Loucy (cell line): ENCODE data around the gene NUP62.

Experiments
- H2AFZ ChIP-seq: fragments of 200-600 bp; sonication (generic); 2 replicates; pipeline ENCODE4 v1.6.0; 2016; ENCODE audit warnings: antibody characterized with exemption, mild to moderate bottlenecking, low read length, moderate library complexity
- H3F3A ChIP-seq: fragments of 200-600 bp; 2 replicates; pipeline ENCODE4 v1.6.0; 2016; ENCODE audit warnings: antibody characterized with exemption, low read depth, mild to moderate bottlenecking
- H3K27me3 ChIP-seq: fragments of 200-600 bp; sonication (generic); 2 replicates; pipeline ENCODE4 v1.6.1; 2014; ENCODE audit warnings: low read length, mild to moderate bottlenecking; ENCODE audit not compliant: insufficient read depth, poor library complexity, severe bottlenecking
- H3K36me3 ChIP-seq: fragments of 200-600 bp; sonication (generic); 2 replicates; pipeline ENCODE4 v1.6.1; 2016; ENCODE audit warnings: low read length; ENCODE audit not compliant: insufficient read depth
- H3K4me1 ChIP-seq: fragments of 200-600 bp; sonication (generic); 2 replicates; pipeline ENCODE4 v1.5.1; 2014; ENCODE audit warnings: low read length, mild to moderate bottlenecking; ENCODE audit not compliant: insufficient read depth, poor library complexity, severe bottlenecking
- H3K4me2 ChIP-seq: fragments of 200-600 bp; sonication (generic); 2 replicates; pipeline ENCODE4 v1.6.0; 2014; ENCODE audit warnings: antibody characterized with exemption, low read length, low read depth, mild to moderate bottlenecking; ENCODE audit not compliant: poor library complexity, severe bottlenecking
- H3K4me3 ChIP-seq: fragments of 200-600 bp; sonication (generic); 2 replicates; pipeline ENCODE4 v1.5.1; 2014; ENCODE audit warnings: low read length, mild to moderate bottlenecking, mixed read lengths; ENCODE audit not compliant: poor library complexity, severe bottlenecking
- H3K79me2 ChIP-seq: fragments of 200-600 bp; sonication (generic); 2 replicates; pipeline ENCODE4 v1.6.1; 2014; ENCODE audit warnings: low read length; ENCODE audit not compliant: insufficient read depth
- H3K9ac ChIP-seq: fragments of 200-600 bp; sonication (generic); 2 replicates; pipeline ENCODE4 v1.6.0; 2014; ENCODE audit warnings: mild to moderate bottlenecking, low read depth, low read length, moderate library complexity; ENCODE audit not compliant: poor library complexity, severe bottlenecking
- H3K9me2 ChIP-seq: fragments of 200-600 bp; sonication (generic); replicated peaks from 2 replicates; pipeline ENCODE4 v1.6.1; 2016; ENCODE audit warnings: low read depth, low read length, mixed read lengths
- H3K9me3 ChIP-seq: fragments of 200-600 bp; sonication (generic); 2 replicates; pipeline ENCODE4 v1.6.1; 2014; ENCODE audit warnings: mild to moderate bottlenecking, antibody characterized with exemption, low read length, low read depth; ENCODE audit not compliant: insufficient read depth
- H4K20me1 ChIP-seq: fragments of 200-600 bp; sonication (generic); 2 replicates; pipeline ENCODE4 v1.6.0; 2014; ENCODE audit warnings: antibody characterized with exemption, low read length, mild to moderate bottlenecking; ENCODE audit not compliant: insufficient read depth, poor library complexity, severe bottlenecking
- EZH2phosphoT487 ChIP-seq: fragments of 200-600 bp; IDR thresholded peaks from 2 replicates; pipeline ENCODE4 v1.6.1; 2018; ENCODE audit warnings: antibody characterized with exemption, mild to moderate bottlenecking, moderate library complexity, borderline replicate concordance
- TF ChIP-seq, protein P1 (sequence below): fragments of 200-600 bp; sonication (generic); conservative IDR thresholded peaks from 2 replicates; pipeline ENCODE4 v1.5.1; 2014; ENCODE audit warnings: mild to moderate bottlenecking, antibody characterized with exemption, low read length

Gene NUP62

DNA sequence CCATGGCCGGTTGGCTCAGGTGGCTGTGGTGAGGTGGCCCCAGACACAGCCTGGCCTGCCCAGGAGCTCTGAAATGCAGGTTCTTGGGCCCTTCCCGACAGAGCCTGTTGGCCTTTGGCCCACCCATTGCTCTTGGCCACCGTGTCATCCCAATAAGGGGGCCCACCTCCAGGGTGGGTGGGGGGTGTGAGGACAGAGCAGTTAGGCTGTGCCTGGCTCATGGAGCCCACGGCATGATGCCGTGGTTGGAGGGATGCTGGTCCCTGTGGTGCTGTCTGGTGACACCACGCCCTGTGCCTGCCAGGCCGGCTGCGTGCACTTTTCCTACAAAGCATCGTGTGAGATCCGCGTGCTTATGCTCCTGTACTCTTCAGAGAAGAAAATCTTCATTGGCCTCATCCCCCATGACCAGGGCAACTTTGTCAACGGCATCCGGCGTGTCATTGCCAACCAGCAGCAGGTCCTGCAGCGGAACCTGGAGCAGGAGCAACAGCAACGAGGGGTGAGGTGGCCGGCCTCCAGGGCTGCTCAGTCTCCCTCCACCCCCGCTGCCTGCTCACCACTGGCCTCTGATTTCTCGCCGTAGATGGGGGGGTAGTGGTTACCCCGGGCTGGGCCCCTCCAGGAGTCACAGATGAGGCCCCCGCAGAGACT, 69.5 kb downstream of the NUP62 start:
- H4K20me1 ChIP-seq, result peaks cover 55% of the 10 kb centered on the region
- H3K9ac ChIP-seq, result no peak overlapping the region
- peaks cover 1% of the 10 kb centered on the region for H3K4me1 ChIP-seq
- no peaks in the 10 kb centered on the region for H3K27me3 ChIP-seq
- H3K4me2 ChIP-seq, result no peak overlapping the region
- H2AFZ ChIP-seq, result no peak overlapping the region
- no peaks in the 10 kb centered on the region for H3K9me3 ChIP-seq
- peaks cover 23% of the 10 kb centered on the region for H3K79me2 ChIP-seq
- no peaks in the 10 kb centered on the region for H3F3A ChIP-seq
- H3K36me3 ChIP-seq, result peaks cover 67% of the 10 kb centered on the region; the same call in 1 of the 2 replicates
- H3K4me3 ChIP-seq, result no peak overlapping the region
- H3K9me2 ChIP-seq, result no peaks in the 10 kb centered on the region
- TF ChIP-seq EZH2phosphoT487, result no peak
- TF ChIP-seq, protein P1, sequence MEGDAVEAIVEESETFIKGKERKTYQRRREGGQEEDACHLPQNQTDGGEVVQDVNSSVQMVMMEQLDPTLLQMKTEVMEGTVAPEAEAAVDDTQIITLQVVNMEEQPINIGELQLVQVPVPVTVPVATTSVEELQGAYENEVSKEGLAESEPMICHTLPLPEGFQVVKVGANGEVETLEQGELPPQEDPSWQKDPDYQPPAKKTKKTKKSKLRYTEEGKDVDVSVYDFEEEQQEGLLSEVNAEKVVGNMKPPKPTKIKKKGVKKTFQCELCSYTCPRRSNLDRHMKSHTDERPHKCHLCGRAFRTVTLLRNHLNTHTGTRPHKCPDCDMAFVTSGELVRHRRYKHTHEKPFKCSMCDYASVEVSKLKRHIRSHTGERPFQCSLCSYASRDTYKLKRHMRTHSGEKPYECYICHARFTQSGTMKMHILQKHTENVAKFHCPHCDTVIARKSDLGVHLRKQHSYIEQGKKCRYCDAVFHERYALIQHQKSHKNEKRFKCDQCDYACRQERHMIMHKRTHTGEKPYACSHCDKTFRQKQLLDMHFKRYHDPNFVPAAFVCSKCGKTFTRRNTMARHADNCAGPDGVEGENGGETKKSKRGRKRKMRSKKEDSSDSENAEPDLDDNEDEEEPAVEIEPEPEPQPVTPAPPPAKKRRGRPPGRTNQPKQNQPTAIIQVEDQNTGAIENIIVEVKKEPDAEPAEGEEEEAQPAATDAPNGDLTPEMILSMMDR, result no peak

DNA sequence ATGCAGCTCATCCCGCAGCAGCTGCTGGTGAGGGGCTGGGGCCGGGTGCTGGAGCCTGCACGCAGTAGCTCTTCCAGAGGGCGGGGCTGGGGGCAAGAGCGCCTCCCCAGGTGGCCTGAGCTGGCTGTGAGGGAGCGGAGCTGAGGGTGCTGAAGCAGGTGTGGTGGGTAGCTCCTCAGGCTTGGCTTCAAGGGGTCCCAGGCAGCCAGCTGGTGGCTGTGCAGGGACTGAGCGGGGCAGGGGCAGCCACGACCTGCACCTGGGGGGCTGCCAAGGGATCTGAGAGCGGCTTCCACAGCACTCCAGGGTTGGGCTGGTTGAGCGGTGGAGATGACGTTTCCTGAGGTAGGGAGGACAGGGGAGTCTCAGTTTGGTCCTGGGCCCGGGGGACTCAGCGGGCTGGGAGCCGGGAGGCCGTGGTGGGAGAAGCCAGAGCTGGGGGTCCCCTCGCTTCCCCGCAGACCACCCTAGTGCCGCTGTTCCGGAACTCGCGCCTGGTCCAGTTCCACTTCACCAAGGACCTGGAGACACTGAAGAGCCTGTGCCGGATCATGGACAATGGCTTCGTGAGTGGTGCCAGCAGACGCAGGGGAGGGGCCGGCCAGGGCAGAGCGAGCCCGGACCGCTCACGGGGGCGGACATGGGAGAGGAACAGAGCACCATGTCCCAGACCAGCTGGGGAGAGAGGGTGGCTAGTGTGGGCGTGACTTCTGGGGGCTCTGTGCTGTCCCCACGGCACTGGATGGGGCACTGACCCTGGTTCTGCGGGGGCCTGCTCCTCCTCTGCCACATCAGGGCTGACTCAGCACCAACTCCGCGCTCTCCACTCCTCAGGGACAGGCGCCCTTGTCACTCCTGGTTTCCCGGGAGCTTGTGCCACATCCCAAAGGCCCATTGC, 71.0 kb downstream of the NUP62 start:
- Histone ChIP-seq H3K9me3 (no peaks in the 10 kb centered on the region), H3K9ac (no peak overlapping the region), H2AFZ (no peak overlapping the region), H3F3A (no peaks in the 10 kb centered on the region), H3K4me1 (no peaks in the 10 kb centered on the region), H4K20me1 (peaks cover 52% of the 10 kb centered on the region), H3K36me3 (peaks cover 55% of the 10 kb centered on the region; the same call in 1 of the 2 replicates), H3K79me2 (peaks cover 24% of the 10 kb centered on the region), H3K4me3 (no peak overlapping the region), H3K27me3 (no peaks in the 10 kb centered on the region), H3K9me2 (no peaks in the 10 kb centered on the region), H3K4me2 (no peak overlapping the region)
- TF ChIP-seq EZH2phosphoT487, result no peak

DNA sequence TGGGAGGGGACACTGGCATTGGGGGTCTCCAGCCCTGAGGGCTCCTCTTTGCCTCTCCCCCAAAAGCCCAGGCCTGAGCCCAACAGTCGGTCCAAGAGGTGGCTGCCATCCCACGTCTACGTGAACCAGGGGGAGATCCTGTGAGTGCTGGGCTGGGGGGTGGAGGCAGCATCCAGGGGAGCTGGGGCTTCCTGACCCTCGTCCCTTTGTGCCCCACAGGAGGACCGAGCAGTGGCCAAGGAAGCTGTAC, 71.5 kb downstream of the NUP62 start:
- peaks cover 55% of the 10 kb centered on the region; the same call in 1 of the 2 replicates for H3K36me3 ChIP-seq
- H3K27me3 ChIP-seq, result no peaks in the 10 kb centered on the region
- peaks cover 25% of the 10 kb centered on the region for H3K79me2 ChIP-seq
- H2AFZ ChIP-seq, result no peak overlapping the region
- H3K9ac ChIP-seq, result no peak overlapping the region
- H3F3A ChIP-seq, result no peaks in the 10 kb centered on the region
- peaks cover 52% of the 10 kb centered on the region for H4K20me1 ChIP-seq
- H3K9me3 ChIP-seq, result no peaks in the 10 kb centered on the region
- peaks cover 3% of the 10 kb centered on the region for H3K4me1 ChIP-seq
- H3K9me2 ChIP-seq, result no peaks in the 10 kb centered on the region
- no peak overlapping the region for H3K4me3 ChIP-seq
- H3K4me2 ChIP-seq, result no peak overlapping the region
- TF ChIP-seq EZH2phosphoT487, result no peak
- TF ChIP-seq, protein P1, result no peak
